Osteocyte (in vitro differentiated cells): Measurements from ENCODE around the gene SORL1. TPM values are rescaled to one million over a fixed set of nuclear protein-coding genes. Genes with fewer than 3 reads are reported as not detected.

ENCODE experiments used
- DNase-seq: peaks from one replicate; pipeline ENCODE4 v3.0.0; 2021; ENCODE audit warnings: mixed read lengths; ENCODE audit not compliant: unreplicated experiment; ENCODE audit errors: extremely low spot score
- H3K27ac Mint-ChIP-seq: one replicate; pipeline ENCODE4 v1.8.0; 2021; ENCODE audit warnings: mild to moderate bottlenecking, mixed read lengths; ENCODE audit not compliant: unreplicated experiment
- H3K27me3 Mint-ChIP-seq: one replicate; pipeline ENCODE4 v1.8.0; 2021; ENCODE audit warnings: mixed read lengths; ENCODE audit not compliant: unreplicated experiment
- H3K36me3 Mint-ChIP-seq: one replicate; pipeline ENCODE4 v1.8.0; 2021; ENCODE audit warnings: mixed read lengths; ENCODE audit not compliant: unreplicated experiment
- H3K4me1 Mint-ChIP-seq: one replicate; pipeline ENCODE4 v1.8.0; 2021; ENCODE audit warnings: mixed read lengths; ENCODE audit not compliant: unreplicated experiment
- H3K4me3 Mint-ChIP-seq: one replicate; pipeline ENCODE4 v1.8.0; 2021; ENCODE audit warnings: mild to moderate bottlenecking, moderate library complexity, mixed read lengths; ENCODE audit not compliant: unreplicated experiment
- H3K9me3 Mint-ChIP-seq: one replicate; pipeline ENCODE4 v1.8.0; 2021; ENCODE audit warnings: mixed read lengths; ENCODE audit not compliant: unreplicated experiment
- total RNA-seq: library from RNA; stranded (reverse); gene quantifications from 2 replicates; pipeline ENCODE4 v1.2.1, GENCODE V29; 2021
- TF ChIP-seq, protein P1 (sequence below): fragments of 200-600 bp; sonication (generic); IDR thresholded peaks from 2 replicates; pipeline ENCODE4 v1.5.0; 2021; ENCODE audit warnings: antibody characterized with exemption, mild to moderate bottlenecking, moderate library complexity

SORL1 gene
- total RNA-seq, 1 donor from 2014 or later, result 3.1 TPM

DNA sequence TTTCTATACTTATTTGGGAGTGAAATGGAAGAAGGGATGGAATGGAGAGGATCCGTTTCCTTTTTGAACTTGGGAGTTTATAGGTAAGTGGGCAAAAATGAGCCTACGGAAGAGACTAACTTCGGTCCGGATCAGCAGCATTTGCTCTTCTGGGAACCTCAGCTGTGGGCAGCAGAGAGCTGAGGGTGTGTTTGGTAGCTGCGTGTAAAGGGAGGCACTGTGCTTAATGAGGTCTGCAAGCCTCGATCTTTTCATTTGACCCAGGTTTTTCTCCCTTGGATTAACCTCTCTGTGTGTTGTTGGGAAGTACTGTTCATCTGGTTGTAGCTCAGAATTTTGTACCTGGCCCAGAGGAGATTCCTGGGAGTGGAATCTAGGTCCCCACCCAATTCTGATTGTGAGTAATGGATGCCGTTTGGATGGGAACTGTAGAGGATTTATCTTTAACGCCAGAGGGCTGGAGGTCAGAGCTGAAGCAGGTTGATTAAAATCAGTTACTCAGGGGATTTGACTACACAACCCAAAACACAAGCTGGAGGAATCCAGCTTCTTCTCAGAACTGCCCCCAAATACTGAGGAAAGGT lies 202.2 kb downstream of the SORL1 start:
- peaks cover 3% of the 10 kb centered on the region for H3K27me3 Mint-ChIP-seq
- H3K27ac Mint-ChIP-seq, result no peak overlapping the region
- H3K9me3 Mint-ChIP-seq, result no peaks in the 10 kb centered on the region
- no peak for DNase-seq
- no peak overlapping the region for H3K4me3 Mint-ChIP-seq
- H3K36me3 Mint-ChIP-seq, result no peaks in the 10 kb centered on the region
- TF ChIP-seq, protein P1, sequence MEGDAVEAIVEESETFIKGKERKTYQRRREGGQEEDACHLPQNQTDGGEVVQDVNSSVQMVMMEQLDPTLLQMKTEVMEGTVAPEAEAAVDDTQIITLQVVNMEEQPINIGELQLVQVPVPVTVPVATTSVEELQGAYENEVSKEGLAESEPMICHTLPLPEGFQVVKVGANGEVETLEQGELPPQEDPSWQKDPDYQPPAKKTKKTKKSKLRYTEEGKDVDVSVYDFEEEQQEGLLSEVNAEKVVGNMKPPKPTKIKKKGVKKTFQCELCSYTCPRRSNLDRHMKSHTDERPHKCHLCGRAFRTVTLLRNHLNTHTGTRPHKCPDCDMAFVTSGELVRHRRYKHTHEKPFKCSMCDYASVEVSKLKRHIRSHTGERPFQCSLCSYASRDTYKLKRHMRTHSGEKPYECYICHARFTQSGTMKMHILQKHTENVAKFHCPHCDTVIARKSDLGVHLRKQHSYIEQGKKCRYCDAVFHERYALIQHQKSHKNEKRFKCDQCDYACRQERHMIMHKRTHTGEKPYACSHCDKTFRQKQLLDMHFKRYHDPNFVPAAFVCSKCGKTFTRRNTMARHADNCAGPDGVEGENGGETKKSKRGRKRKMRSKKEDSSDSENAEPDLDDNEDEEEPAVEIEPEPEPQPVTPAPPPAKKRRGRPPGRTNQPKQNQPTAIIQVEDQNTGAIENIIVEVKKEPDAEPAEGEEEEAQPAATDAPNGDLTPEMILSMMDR, result no peak
- peaks cover 18% of the 10 kb centered on the region for H3K4me1 Mint-ChIP-seq

DNA sequence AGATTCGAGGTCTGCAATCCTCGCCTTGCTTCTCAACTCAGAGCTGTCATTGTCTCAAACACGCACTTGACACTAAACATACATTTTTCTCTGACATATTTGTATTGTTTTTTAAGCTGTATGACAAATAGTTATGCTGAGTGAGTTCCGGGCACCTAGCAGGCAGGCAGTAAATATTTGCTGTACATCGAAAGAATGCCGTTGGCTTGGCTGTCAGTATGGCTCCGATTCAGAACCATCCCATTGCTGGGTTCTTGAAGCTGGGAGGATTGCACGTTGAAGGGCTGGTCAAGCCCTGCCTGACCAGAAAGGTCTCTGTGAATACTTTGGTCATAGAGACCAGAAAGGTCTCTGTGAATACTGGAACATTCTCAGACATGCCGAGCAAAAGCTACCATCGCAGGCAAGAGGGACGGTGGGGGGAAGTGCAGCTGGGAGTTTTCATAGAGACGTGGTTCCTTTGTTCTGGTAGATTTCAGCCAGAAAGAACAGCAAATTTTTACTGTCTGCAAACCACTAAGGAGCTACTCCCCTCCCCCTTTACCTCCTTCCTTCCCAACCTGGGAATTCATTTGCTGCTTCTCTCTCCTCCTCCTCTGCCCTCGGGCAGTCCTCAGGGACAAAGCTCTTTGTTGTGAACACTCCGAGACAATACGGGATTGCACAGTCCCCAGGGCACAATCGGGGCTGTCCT lies 202.9 kb downstream of the SORL1 start:
- no peaks in the 10 kb centered on the region for H3K36me3 Mint-ChIP-seq
- peak overlapping the region; percentile 98 for H3K27ac Mint-ChIP-seq
- H3K27me3 Mint-ChIP-seq, result peaks cover 2% of the 10 kb centered on the region
- H3K4me1 Mint-ChIP-seq, result peaks cover 18% of the 10 kb centered on the region
- peak overlapping the region; percentile 78 for H3K4me3 Mint-ChIP-seq
- H3K9me3 Mint-ChIP-seq, result no peaks in the 10 kb centered on the region
- TF ChIP-seq, protein P1, result no peak
- DNase-seq, result no peak

DNA sequence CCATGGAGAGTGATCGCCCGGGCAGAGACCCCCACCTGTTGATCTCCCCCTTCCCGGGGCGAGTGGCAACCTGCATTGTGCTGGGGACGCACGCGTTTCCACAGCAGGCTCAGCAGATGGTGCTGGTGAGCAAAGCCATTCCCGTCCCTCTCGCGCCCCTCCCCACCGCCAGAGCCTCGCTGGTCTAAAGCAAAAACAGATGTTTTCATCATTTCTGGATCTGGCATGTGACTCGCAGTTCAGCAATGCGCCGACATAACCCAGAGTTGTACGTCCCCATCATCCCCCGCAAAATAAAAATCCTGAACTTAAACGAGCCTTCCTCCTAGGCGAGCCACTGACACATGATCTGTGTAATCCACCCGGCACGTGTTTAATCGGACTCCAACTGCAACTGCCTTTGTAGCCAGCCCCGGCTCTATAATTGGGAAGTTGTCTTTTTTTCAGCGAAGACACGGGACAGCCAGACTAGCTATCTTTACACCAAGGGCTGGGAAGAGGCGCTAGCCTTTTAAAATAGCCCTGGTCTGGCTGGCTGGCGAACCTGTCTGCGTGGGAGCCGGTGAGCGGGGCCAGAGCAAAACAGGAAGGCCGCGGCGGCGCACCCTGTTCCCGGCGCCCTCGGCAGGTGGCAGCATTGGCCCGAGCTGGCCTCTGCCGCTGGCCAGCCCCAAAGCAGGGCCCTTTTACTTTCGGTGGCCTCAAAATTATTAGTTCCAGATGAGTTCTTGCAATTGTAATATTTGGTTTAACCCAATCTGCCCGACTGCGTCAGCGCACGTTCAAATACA lies 203.6 kb downstream of the SORL1 start:
- Mint-ChIP-seq H3K9me3 (no peaks in the 10 kb centered on the region), H3K36me3 (no peaks in the 10 kb centered on the region), H3K4me1 (peaks cover 18% of the 10 kb centered on the region), H3K4me3 (peak overlapping the region; percentile 78), H3K27ac (peak overlapping the region; percentile 98), H3K27me3 (no peaks in the 10 kb centered on the region)
- peak; percentile 96 for DNase-seq
- TF ChIP-seq, protein P1, result peak; percentile 87

DNA sequence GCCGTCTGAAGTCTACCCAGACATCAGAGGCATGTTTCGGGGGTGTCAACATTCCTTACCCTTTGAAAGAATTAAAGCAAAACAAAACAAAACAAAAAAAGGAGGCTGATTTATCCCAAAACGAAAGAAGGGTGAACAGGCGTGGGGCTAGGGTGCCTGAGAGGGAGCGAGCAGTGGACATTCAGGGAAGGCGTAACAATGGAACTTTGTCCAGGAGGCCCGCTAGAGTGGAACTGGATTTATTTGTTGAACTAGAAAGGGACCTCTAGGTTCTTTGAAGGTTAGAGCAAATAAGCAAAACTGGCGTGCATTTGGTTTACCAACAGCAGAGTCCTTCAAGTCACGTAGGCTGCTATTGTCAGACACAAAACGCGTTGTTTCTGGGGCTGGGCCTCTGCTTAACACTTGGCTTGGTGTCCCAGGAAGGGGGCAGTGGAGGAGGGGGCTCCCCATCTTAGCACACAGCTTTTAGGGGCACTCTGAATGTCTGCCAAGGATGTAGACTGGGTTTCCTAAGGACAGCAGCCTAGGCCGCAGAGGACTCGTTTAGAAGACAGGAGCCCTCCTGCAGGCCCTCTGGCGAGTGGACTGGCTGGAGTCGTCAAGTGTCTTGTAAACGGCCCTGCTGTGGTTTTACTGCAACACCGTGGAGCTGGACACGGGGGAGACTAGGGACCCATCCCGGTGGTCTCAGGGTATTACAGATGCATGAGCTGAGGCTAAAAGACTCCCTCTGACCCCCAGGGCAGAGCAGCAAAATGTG lies 204.4 kb downstream of the SORL1 start:
- H3K27ac Mint-ChIP-seq, result peak overlapping the region; percentile 98
- TF ChIP-seq, protein P1, result no peak

More for the DNA sequence above, 204.4 kb downstream of the SORL1 start:
- Mint-ChIP-seq H3K36me3 (no peaks in the 10 kb centered on the region), H3K9me3 (no peaks in the 10 kb centered on the region), H3K27me3 (no peaks in the 10 kb centered on the region), H3K4me3 (peak overlapping the region; percentile 78), H3K4me1 (peaks cover 19% of the 10 kb centered on the region)
- no peak for DNase-seq
